Activated CD4-positive, alpha-beta T cell treated with anti-CD3 and anti-CD28 coated beads for 24 hours (primary cell): ENCODE results near the gene KSR2.
"Not testable (repeated sequence)": the region's sequence is repeated elsewhere in the genome, so short reads cannot be mapped to it uniquely, and the experiment has no call there.

ENCODE experiments used
- DNase-seq, 2 donors: peaks; one replicate each; pipeline ENCODE4 v3.0.0-alpha.2; 2020; ENCODE audit warnings: low read depth in 2 of 2

KSR2 gene

DNA sequence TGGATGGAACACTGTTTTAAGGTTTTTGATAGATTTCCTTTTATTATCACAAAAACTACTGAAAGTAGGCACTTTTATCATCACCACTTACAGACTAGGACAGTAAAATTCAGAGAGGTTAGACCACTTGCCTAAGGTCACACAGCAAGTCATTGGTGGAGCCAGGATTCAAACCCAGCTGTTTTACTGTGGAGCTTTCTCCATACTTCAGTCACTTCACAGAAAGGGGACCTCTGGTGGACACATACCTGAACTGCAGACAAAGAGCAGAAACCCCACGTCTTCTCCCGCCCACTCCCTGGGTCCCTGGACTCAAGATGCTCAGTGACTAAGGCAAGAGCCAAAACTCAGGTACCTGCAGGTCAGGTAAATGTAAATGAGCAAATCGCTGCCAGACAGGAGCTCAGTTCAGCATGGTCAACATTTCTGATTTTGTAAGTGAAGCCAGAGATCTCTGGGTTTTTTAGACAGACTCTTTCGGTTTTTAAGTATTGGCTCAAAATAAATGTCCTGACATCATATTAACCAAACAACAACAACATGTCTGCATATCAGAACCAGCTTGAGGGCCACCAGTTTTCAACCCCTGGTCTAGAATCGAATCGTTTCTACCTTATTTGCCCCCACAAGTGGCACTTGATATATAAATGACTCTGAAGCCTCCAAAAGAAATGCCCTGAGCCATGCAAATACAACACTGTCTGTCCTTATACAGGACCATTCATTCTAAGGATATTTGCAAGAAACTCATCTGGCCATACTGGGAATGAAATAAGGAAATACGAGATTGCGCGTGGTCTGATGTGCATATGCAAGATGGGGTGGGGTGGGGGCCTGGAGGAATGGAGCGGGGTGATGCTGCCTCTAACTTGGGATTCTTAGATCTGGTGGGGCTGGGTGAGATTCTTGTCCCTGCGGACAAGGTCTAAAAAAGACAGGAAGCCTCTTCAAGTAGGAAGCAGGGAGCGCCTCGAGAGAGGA, 110.9 kb downstream of the KSR2 start:
- peak; percentile 33 to 57 for DNase-seq

- DNase-seq: not testable (repeated sequence)
These were observed 111.7 kb downstream of the KSR2 start for GRCh38 chr12:117857139-117857538.

DNA sequence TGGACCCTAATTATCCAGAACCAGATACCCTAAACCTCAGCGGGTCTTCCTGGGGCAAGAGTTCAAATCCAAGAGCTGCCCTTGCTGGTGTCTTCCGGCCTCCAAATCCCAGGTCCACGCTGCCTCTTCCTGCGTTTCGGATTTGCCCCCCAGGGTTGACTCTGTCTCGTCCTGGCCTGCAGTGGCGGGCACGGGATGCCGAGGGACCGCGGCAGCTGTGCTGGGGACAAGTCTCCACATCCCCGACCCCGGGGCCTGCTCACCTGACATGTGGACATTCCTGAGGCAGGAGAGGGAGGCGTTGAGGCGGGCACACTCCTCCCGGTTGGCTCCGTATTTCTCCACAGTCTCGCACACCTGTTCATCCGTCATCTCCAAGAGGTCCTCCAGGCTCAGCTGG, 113.6 kb downstream of the KSR2 start:
- no peak for DNase-seq

DNA sequence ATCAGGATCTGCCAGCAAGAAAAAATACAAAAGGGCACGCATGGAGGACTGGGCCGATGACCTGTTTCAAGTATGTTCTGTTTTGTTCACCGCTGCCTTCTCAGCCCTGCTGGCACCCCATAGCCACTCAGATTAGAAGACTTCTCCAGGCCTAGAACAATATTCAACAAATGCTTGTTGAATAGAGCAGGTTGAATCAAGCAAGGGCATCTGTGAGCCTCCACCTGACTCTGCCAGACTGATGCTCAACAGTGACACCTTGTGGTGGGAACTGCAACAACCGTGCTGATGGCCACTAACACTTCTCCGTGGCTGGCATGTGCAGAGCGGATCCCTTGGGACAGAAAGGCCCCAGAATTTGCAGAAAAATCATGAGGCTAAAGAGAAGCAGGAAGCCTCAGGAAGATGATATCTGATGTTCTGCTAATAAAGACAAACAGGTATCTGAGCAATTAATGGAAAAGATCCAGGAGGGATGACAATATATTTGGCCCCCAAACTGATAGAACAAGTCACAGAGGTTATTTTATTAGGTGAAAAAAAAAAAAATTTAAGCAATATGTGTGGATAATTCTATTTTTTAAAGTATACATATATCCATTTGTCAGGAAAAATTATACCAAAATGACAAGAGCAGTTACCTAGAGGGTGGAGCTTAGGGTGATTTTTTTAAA, 114.3 kb downstream of the KSR2 start:
- DNase-seq: peak in 1 of 2 donors; percentile 46

DNA sequence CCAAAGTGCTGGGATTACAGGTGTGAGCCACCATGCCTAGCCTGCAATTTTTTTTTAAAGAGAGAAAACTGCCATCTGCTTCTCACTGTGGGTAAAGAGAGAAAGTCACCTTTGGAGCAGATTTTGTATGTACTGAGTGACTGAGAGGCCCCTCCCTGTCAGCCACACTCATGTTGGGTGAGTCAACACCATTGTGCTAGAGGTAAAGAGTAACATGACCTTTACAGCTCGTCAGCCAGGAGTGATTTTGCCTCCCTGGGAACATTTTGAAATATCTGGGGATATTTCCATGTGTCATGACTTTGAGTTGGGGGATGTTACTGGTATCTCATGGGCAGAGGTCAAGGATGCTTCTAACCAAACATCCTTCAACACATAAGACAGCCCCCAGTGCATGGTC, 115.2 kb downstream of the KSR2 start:
- DNase-seq: no peak

- no peak for DNase-seq
These were observed 118.7 kb downstream of the KSR2 start for GRCh38 chr12:117850048-117850447.

GRCh38 chr12:117847371-117847770, 121.4 kb downstream of the KSR2 start:
- no peak for DNase-seq

DNA sequence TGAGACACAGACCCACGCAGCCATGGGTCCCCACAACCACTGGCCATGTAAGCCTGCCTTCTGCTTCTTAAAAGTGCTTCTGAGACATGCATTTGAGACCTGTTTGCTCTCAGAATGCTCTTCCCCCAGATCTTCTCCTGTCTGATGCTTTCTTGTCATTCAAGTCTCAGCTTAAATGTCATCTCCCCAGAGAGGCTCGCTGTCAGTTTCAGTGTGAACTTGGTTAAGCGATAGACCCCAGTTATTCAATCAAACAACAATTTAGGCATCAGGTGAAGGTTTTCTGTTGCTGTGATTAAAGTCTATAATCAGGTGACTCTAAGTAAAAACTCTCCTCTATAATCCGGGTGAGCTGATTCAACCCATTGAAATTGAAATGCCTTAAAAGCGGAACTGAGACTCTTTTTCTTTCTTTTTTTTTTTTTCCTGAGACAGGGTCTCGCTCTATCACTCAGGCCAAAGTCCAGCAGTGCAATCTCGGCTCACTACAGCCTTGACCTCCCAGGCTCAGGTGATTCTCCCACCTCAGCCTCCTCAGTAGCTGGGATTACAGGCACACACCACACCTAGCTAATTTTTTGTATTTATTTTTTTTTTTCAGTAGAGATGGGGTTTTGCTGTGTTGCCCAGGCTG, 123.4 kb downstream of the KSR2 start:
- DNase-seq: no peak

GRCh38 chr12:117844114-117844830, 124.5 kb downstream of the KSR2 start:
- DNase-seq: no peak

- no peak for DNase-seq
These were observed 126.2 kb downstream of the KSR2 start for GRCh38 chr12:117842630-117843029.

- DNase-seq: no peak
These were observed 126.6 kb downstream of the KSR2 start for GRCh38 chr12:117842220-117842619.

GRCh38 chr12:117837737-117838050, 131.1 kb downstream of the KSR2 start:
- no peak for DNase-seq

GRCh38 chr12:117836999-117837736, 131.6 kb downstream of the KSR2 start:
- DNase-seq: peak; percentile 64 to 76

DNA sequence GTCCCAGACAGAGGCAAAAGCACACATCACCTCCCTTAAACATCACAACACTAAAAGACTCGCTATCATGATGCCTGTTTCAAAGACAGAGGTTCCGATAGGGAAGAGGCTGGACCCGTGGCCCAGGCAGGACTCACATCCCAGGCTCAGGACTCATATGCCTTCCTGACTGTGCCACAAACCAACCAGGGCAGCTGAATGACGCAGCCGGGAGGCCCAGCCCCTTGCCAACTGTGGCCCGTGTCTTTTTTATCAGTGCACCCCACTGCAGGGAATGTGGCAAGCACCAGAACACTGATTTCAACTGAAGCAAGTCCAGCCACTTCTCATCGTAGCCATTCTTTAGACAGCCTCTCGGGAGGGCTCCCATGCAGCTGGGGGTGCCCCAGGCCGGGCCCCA, 132.3 kb downstream of the KSR2 start:
- no peak for DNase-seq

GRCh38 chr12:117835156-117835555, 133.6 kb downstream of the KSR2 start:
- no peak for DNase-seq

DNA sequence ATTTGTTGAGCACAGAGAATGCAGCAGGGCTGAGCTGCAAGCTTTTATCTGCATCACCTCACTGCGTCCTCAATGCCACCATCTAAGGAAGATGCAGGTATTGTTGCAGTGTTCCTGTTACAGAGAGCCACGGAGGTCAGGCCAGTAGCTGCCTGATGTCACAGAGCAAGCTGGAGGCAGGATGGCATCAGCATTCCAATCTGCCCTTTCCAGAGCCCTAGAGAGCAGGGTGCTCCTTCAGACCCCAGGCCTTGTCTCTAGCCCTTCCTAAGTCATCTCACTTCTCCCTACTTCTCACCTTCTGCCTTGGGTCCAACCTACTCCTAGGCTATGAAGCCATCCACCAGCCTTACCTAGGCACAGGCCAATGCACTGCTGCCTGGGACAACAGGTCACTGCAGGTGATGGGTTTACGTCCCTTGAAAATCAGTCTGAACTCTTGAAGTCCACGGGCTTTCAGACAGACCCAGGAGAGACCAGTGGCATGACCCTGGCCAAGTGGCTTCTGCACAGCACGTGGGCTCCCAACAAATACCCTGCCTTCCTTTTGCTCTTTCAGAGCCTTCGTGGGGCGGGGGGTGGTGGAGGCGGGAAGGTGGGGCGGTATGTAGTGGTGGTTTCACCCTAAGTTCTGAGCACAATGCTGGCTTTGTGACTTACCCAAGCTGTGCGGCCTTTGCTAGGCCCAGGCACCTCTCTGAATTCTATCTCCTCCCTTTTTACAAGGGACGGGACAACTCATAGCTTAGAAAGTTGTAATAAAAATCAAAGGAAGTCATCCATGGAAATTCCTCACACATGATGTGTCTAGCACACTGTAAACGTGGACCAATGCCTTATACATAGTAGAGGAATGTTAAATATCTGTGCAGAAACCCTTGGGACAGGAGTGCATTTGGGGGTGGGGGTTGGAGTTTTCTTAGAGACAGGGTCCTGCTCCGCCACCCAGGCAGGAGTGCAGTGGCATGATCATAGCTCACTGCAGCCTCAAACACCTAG, 136.0 kb downstream of the KSR2 start:
- DNase-seq: no peak

DNA sequence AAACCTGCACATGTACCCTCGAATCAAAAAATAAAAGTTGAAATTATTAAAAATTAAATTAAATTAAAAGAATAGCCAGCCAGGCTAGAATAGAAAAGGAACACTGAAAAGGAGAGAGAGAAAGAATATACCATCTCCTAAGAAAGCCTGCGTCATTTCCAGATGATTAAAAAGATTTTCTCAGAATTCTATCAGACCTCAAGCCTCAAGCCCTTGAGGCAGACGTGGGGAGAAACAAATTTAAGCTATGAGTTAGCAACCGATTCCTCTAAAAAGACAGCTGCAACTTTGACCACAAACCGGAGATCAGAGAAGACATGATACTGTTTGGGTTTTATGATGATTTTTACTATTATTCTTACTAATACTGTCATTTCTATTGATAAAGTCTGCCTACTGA, 138.3 kb downstream of the KSR2 start:
- no peak for DNase-seq

DNA sequence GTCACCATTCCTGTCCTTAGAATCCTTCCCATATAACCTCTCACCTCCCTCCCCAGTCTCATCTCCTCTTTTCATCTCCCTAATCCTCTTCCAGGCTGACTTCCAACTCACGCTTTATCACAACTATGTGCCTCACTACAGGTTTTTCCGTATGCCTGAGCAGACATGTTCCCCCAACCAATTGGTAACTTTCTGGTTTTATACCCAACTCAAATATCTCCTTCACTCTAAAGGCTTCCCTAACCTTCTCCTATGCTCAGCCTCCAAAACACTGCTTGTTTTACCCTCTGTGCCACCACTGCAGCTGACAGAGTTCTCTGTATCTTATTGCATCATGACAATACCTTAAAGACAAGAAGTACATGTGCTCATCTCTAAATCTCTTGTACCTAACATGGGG, 139.7 kb downstream of the KSR2 start:
- DNase-seq: no peak

- DNase-seq: no peak
These were observed 141.1 kb downstream of the KSR2 start for GRCh38 chr12:117827660-117828059.

DNA sequence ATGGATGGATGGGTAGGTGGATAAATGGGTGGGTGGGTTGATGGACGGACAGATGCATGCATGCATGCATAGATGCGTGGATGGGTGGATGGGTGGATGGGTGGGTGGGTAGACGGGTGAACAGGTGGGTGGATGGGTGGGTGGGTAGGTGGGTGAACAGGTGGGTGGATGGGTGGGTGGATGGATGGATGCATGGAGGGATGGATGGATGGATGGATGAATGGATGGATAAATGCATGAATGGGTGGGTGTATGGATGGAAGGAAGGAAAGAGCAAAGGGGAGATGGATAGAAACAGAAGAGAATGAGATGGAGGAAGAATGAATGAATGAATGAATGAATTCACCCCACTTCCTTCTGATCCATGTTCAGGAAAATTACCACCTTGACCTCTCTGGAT, 143.0 kb downstream of the KSR2 start:
- no peak for DNase-seq
